Ishikawa (cell line): ENCODE measurements around the gene ITPR2.

Source experiments
- CEBPB ChIP-seq: IDR thresholded peaks from 2 replicates; pipeline ENCODE4 v1.6.1; 2012
- CREB1 ChIP-seq: IDR thresholded peaks from 2 replicates; pipeline ENCODE4 v1.6.1; 2012; ENCODE audit warnings: low read depth
- EGR1 ChIP-seq: IDR thresholded peaks from 2 replicates; pipeline ENCODE4 v1.6.1; 2012
- EP300 ChIP-seq: IDR thresholded peaks from 2 replicates; pipeline ENCODE4 v1.6.1; 2012; ENCODE audit warnings: borderline replicate concordance
- FOXM1 ChIP-seq: IDR thresholded peaks from 2 replicates; pipeline ENCODE4 v1.6.1; 2012; ENCODE audit warnings: low read depth, borderline replicate concordance
- NFIC ChIP-seq: IDR thresholded peaks from 2 replicates; pipeline ENCODE4 v1.6.1; 2012
- RAD21 ChIP-seq: IDR thresholded peaks from 2 replicates; pipeline ENCODE4 v1.6.1; 2012; ENCODE audit warnings: low read depth
- REST ChIP-seq: IDR thresholded peaks from 2 replicates; pipeline ENCODE4 v1.6.1; 2012; ENCODE audit warnings: low read depth, mild to moderate bottlenecking
- TAF1 ChIP-seq: IDR thresholded peaks from 2 replicates; pipeline ENCODE4 v1.6.1; 2012; ENCODE audit warnings: low read depth, mild to moderate bottlenecking
- TCF12 ChIP-seq: IDR thresholded peaks from 2 replicates; pipeline ENCODE4 v1.6.1; 2012; ENCODE audit warnings: low read depth
- TEAD4 ChIP-seq: IDR thresholded peaks from 2 replicates; pipeline ENCODE4 v1.6.1; 2012
- USF1 ChIP-seq: IDR thresholded peaks from 2 replicates; pipeline ENCODE4 v1.6.1; 2012
- YY1 ChIP-seq: IDR thresholded peaks from 2 replicates; pipeline ENCODE4 v1.6.1; 2012; ENCODE audit warnings: low read depth
- ZBTB7A ChIP-seq: IDR thresholded peaks from 2 replicates; pipeline ENCODE4 v1.6.1; 2012; ENCODE audit warnings: low read depth
- TF ChIP-seq, protein P1 (sequence below): IDR thresholded peaks from 2 replicates; pipeline ENCODE4 v1.6.1; 2012

Gene ITPR2

DNA sequence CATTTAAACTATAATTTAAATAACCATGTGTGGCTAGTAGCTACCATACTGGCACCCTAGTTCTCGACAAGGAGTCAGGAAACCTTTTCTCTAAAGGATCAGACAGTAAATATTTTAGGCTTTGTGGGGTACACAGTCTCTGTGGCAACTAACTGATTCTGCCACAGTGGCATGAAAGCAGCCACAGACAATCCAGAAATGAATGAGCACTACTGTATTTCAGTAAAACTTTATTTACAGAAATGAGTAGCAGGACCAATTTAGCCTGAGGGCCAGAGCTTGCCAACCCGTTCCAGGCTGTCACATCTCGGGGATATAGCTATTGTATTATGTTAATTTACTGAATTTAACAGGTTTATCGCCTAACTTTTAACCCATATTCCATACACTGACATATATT, 278.7 kb downstream of the ITPR2 start:
- TF ChIP-seq EGR1 (no peak), FOXM1 (no peak), CEBPB (no peak), TEAD4 (no peak), YY1 (no peak)

GRCh38 chr12:26551385-26551784, 281.6 kb downstream of the ITPR2 start:
- TF ChIP-seq TCF12, result no peak
- TF ChIP-seq RAD21, result no peak
- TF ChIP-seq YY1, result no peak
- TF ChIP-seq EP300, result no peak
- TF ChIP-seq ZBTB7A, result no peak

DNA sequence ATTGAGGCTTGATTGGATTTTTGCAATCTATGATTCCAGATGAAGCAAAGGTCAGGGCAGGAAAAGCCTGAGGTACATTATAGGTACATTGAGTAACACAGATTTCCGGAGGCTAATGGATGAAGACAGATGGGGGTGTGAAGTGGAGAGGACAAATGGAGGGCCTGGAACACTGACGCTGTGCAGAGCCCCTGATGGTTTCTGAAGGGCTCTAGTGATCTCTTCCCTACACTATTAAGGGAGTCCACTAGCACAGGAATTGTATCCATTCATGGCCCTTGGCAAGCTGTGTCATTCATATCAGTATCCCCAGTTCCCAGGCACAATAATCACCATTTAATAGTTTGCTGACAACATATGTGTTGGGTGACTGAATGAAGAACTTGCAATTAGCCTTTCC, 284.8 kb downstream of the ITPR2 start:
- TF ChIP-seq CREB1, result no peak
- no peak for TF ChIP-seq NFIC
- TF ChIP-seq RAD21, result no peak
- no peak for TF ChIP-seq TEAD4
- no peak for TF ChIP-seq ZBTB7A
- TF ChIP-seq EP300, result no peak
- TF ChIP-seq EGR1, result no peak
- no peak for TF ChIP-seq REST

GRCh38 chr12:26546535-26547314, 286.3 kb downstream of the ITPR2 start:
- TF ChIP-seq YY1 (no peak), EP300 (no peak), ZBTB7A (no peak), EGR1 (no peak)

GRCh38 chr12:26539131-26539530, 293.9 kb downstream of the ITPR2 start:
- TF ChIP-seq REST (no peak), TEAD4 (no peak), FOXM1 (no peak), USF1 (no peak), TCF12 (no peak), NFIC (no peak), ZBTB7A (no peak), RAD21 (no peak), CEBPB (no peak), CREB1 (no peak), YY1 (no peak), TAF1 (no peak), EGR1 (no peak), EP300 (no peak)
- TF ChIP-seq, protein P1, sequence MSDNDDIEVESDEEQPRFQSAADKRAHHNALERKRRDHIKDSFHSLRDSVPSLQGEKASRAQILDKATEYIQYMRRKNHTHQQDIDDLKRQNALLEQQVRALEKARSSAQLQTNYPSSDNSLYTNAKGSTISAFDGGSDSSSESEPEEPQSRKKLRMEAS, result no peak

GRCh38 chr12:26537651-26538050, 295.3 kb downstream of the ITPR2 start:
- TF ChIP-seq EGR1 (no peak), YY1 (no peak)

- TF ChIP-seq CEBPB (no peak), FOXM1 (no peak), USF1 (no peak), EP300 (no peak), RAD21 (no peak), ZBTB7A (no peak), TCF12 (no peak), YY1 (no peak)
- TF ChIP-seq, protein P1, result no peak
Observed at GRCh38 chr12:26537126-26537525, 295.9 kb downstream of the ITPR2 start.
